Measurements from ENCODE around the gene DPYD.

Gene DPYD

GRCh38 chr1:97805093-97805492 lies 115.7 kb downstream of the DPYD start:
- TF ChIP-seq ZFX (IDR thresholded peaks at IDR 0.05) = no peak
- TF ChIP-seq, protein P1, sequence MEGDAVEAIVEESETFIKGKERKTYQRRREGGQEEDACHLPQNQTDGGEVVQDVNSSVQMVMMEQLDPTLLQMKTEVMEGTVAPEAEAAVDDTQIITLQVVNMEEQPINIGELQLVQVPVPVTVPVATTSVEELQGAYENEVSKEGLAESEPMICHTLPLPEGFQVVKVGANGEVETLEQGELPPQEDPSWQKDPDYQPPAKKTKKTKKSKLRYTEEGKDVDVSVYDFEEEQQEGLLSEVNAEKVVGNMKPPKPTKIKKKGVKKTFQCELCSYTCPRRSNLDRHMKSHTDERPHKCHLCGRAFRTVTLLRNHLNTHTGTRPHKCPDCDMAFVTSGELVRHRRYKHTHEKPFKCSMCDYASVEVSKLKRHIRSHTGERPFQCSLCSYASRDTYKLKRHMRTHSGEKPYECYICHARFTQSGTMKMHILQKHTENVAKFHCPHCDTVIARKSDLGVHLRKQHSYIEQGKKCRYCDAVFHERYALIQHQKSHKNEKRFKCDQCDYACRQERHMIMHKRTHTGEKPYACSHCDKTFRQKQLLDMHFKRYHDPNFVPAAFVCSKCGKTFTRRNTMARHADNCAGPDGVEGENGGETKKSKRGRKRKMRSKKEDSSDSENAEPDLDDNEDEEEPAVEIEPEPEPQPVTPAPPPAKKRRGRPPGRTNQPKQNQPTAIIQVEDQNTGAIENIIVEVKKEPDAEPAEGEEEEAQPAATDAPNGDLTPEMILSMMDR (conservative IDR thresholded peaks at IDR 0.05) = no peak
- no peak overlapping the region for H3K27ac ChIP-seq

DNA sequence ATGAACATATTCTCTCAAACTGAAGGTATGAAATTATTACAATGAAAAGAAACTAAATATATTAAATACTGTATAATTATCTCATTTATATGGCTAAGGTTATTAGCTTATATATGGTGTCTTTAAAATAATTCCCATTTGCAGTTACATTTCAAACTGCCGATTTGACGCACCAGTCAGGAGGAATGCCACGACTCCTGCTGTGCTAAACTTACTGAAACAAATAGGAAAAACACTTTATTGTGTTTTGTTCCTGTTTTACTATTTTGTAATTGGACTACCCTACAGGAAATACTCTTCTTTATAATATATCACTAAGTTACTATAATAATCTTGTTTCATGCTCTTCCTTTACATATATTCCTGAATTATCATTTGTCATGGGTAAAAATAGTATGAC lies 117.8 kb downstream of the DPYD start:
- TF ChIP-seq, protein P1 (conservative IDR thresholded peaks at IDR 0.05) = no peak
- TF ChIP-seq ZFX (IDR thresholded peaks at IDR 0.05) = no peak

GRCh38 chr1:97802011-97802410 lies 118.8 kb downstream of the DPYD start:
- TF ChIP-seq, protein P1 (conservative IDR thresholded peaks at IDR 0.05) = no peak
- TF ChIP-seq ZFX (IDR thresholded peaks at IDR 0.05) = no peak
- no peak overlapping the region for H3K27ac ChIP-seq

More for the DNA sequence above, 117.8 kb downstream of the DPYD start:
- no peak overlapping the region for H3K27ac ChIP-seq

- TF ChIP-seq, protein P1 (conservative IDR thresholded peaks at IDR 0.05) = no peak
- TF ChIP-seq ZFX (IDR thresholded peaks at IDR 0.05) = no peak
- H3K27ac ChIP-seq = no peak overlapping the region
Observed at GRCh38 chr1:97797403-97798183, 123.2 kb downstream of the DPYD start.

DNA sequence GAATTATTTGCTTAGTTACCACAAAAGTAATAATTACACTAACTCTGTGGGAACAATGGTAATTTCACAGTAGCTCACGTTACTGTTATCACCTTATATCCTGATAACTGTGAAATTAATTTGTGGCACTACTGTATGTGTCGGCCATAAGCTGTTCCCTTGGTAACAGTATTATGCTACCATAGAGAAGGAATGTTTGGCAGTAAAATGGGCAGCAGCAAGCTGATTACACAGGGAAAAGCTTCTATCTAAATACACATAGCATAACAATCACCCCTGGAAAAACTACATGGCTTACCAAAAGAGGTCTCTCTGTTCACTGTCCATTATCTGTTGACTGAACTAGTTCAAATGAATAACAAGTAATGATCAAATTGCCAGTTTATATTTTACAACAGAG lies 124.1 kb downstream of the DPYD start:
- H3K27ac ChIP-seq = no peak overlapping the region
- TF ChIP-seq, protein P1 (conservative IDR thresholded peaks at IDR 0.05) = no peak
- no peak for TF ChIP-seq ZFX (IDR thresholded peaks at IDR 0.05)

- no peak for TF ChIP-seq ZFX (IDR thresholded peaks at IDR 0.05)
- TF ChIP-seq, protein P1 (conservative IDR thresholded peaks at IDR 0.05) = no peak
- H3K27ac ChIP-seq = no peak overlapping the region
Observed at GRCh38 chr1:97792655-97793054, 128.2 kb downstream of the DPYD start.

DNA sequence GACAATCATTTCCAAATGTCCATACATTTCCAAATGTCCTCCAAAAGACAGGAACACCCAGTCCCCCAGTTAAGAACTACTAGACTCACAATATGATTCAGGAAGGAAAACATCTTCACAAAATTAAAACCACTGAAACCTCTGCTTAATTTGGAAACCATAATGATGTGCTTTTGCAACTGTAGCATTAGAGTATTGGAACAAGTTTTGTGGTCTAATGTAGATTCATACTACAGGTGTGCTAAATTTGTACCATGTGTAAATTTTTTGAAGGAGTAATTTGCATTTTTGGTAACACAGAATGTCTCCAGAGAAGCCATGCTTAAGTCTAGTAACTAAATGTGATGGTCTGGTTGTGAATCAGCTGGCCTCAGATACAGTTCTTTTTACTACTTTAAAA lies 129.6 kb downstream of the DPYD start:
- no peak overlapping the region for H3K27ac ChIP-seq

More for the DNA sequence above, 129.6 kb downstream of the DPYD start:
- no peak for TF ChIP-seq ZFX (IDR thresholded peaks at IDR 0.05)
- TF ChIP-seq, protein P1 (conservative IDR thresholded peaks at IDR 0.05) = no peak

Measured in C4-2B (cell line).